Tibial nerve (tissue), 4 donors: ENCODE results near the gene PIM2. TPM values are rescaled to one million over a fixed set of nuclear protein-coding genes. Genes with fewer than 3 reads are reported as not detected.

ENCODE experiments used
- DNase-seq, 2 donors: peaks; one replicate each; pipeline ENCODE4 v3.0.0-alpha.2; 2019; ENCODE audit warnings: low spot score in 2 of 2
- H3K27ac ChIP-seq, 4 donors: fragments of 200-600 bp; sonication (generic) in 3 of 4; one replicate each; pipeline ENCODE4 v1.5.1; 2017 to 2019; ENCODE audit warnings: mild to moderate bottlenecking in 1 of 4
- H3K27me3 ChIP-seq, 2 donors: fragments of 200-600 bp; sonication (generic) in 1 of 2; one replicate each; pipeline versions ENCODE4 v1.5.1 to v1.6.0; 2017 to 2019
- H3K36me3 ChIP-seq, 3 donors: fragments of 200-600 bp; sonication (generic); one replicate each; pipeline ENCODE4 v1.5.1; 2018 to 2019
- H3K4me1 ChIP-seq, 4 donors: fragments of 200-600 bp; sonication (generic) in 3 of 4; one replicate each; pipeline ENCODE4 v1.5.1; 2017 to 2019
- H3K4me3 ChIP-seq, 4 donors: fragments of 200-600 bp; sonication (generic) in 3 of 4; one replicate each; pipeline ENCODE4 v1.5.1; 2017 to 2019; ENCODE audit warnings: mild to moderate bottlenecking in 1 of 4, moderate library complexity in 1 of 4
- H3K9me3 ChIP-seq, 4 donors: fragments of 200-600 bp; sonication (generic) in 3 of 4; one replicate each; pipeline ENCODE4 v1.5.1; 2017 to 2019
- CTCF ChIP-seq, 5 experiments: fragments of 200-600 bp in 3 of 5; fragments of 450-650 bp in 2 of 5; sonication (generic) in 3 of 5; IDR thresholded peaks; one replicate each; pipeline ENCODE4 v1.5.1; 2016 to 2019; ENCODE audit warnings: antibody characterized with exemption in 5 of 5, mild to moderate bottlenecking in 3 of 5, moderate library complexity in 2 of 5
- EP300 ChIP-seq, 2 donors: sonication (generic); formaldehyde crosslinking; IDR thresholded peaks; one replicate each; pipeline ENCODE4 v1.6.1; 2017; ENCODE audit warnings: antibody characterized with exemption in 2 of 2, mild to moderate bottlenecking in 1 of 2
- POLR2A ChIP-seq, 2 donors: fragments of 450-650 bp; IDR thresholded peaks; one replicate each; pipeline ENCODE4 v1.6.1; 2017; ENCODE audit warnings: antibody characterized with exemption in 2 of 2, mild to moderate bottlenecking in 2 of 2, moderate library complexity in 2 of 2
- WGBS, 2 donors: methylation state at CpG; one replicate each; pipeline ENCODE4 v1.1.5; 2018; 5-methylcytosine and 5-hydroxymethylcytosine counted together
- total RNA-seq, 4 donors: library from RNA; depleted of rRNA; stranded (reverse); fragments of >200 nt; gene quantifications; one replicate each; pipeline ENCODE4 v1.1.0, GENCODE V29; 2016

The PIM2 gene
- total RNA-seq, 4 donors from 2014 or later = 4.9 to 8.4 (median 6.8) TPM

- TF ChIP-seq CTCF (IDR thresholded peaks at IDR 0.05) (no peak), EP300 (IDR thresholded peaks at IDR 0.05) (no peak), POLR2A (IDR thresholded peaks at IDR 0.05) (no peak)
- Histone ChIP-seq H3K36me3 (peaks cover 0 to 33% (median 0%) of the 10 kb centered on the region in 3 donors), H3K4me3 (peak overlapping the region; percentile 17 to 72 (median 52)), H3K27ac (peak overlapping the region; percentile 85 to 92 (median 90)), H3K9me3 (no peaks in the 10 kb centered on the region), H3K4me1 (peaks cover 0 to 24% (median 2%) of the 10 kb centered on the region in 4 donors), H3K27me3 (no peaks in the 10 kb centered on the region)
- DNase-seq = no peak
- 46% methylated on average over 15 of the region's 15 CpGs; no CpG with 5 or more reads in 1 of the 2 donors for WGBS, 2 donors
These were observed 577 bp upstream of the PIM2 start for GRCh38 chrX:48919360-48919841.

GRCh38 chrX:48918301-48918642 is 552 bp downstream of the PIM2 start:
- WGBS, 2 donors = 35% methylated on average over 14 of the region's 23 CpGs; no CpG with 5 or more reads in 1 of the 2 donors
- Histone ChIP-seq H3K27me3 (no peaks in the 10 kb centered on the region), H3K4me1 (peaks cover 0 to 24% (median 2%) of the 10 kb centered on the region in 4 donors), H3K36me3 (peaks cover 0 to 29% (median 0%) of the 10 kb centered on the region in 3 donors), H3K9me3 (no peaks in the 10 kb centered on the region), H3K27ac (peak overlapping the region; percentile 85 to 92 (median 90)), H3K4me3 (peak overlapping the region; percentile 42 to 72 (median 55))
- TF ChIP-seq POLR2A (IDR thresholded peaks at IDR 0.05) = no peak
- no peak for TF ChIP-seq EP300 (IDR thresholded peaks at IDR 0.05)
- TF ChIP-seq CTCF (IDR thresholded peaks at IDR 0.05) = no peak
- no peak for DNase-seq

- peak overlapping the region in 3 of 4 donors; percentile 90 to 92 (median 90) for H3K27ac ChIP-seq
- DNase-seq = peak; percentile 84 to 89
- peaks cover 0 to 20% (median 0%) of the 10 kb centered on the region in 3 donors for H3K36me3 ChIP-seq
- H3K4me3 ChIP-seq = peak overlapping the region; percentile 42 to 72 (median 55)
- 42 to 57% methylated on average over 9 to 27 of the region's 27 CpGs for WGBS, 2 donors
- no peak for TF ChIP-seq POLR2A (IDR thresholded peaks at IDR 0.05)
- peak; percentile 39 to 54 for TF ChIP-seq EP300 (IDR thresholded peaks at IDR 0.05)
- TF ChIP-seq CTCF (IDR thresholded peaks at IDR 0.05) = peak; percentile 85 to 95 (median 91)
- H3K4me1 ChIP-seq = peaks cover 0 to 25% (median 2%) of the 10 kb centered on the region in 4 donors
- no peaks in the 10 kb centered on the region for H3K9me3 ChIP-seq
- H3K27me3 ChIP-seq = no peaks in the 10 kb centered on the region
These were observed 1.5 kb downstream of the PIM2 start for GRCh38 chrX:48917139-48918001.

GRCh38 chrX:48914593-48915493 is 4.0 kb downstream of the PIM2 start:
- no peak for TF ChIP-seq POLR2A (IDR thresholded peaks at IDR 0.05)
- no peak for TF ChIP-seq CTCF (IDR thresholded peaks at IDR 0.05)
- TF ChIP-seq EP300 (IDR thresholded peaks at IDR 0.05) = no peak
- Histone ChIP-seq H3K27ac (no peak overlapping the region), H3K36me3 (peaks cover 0 to 14% (median 0%) of the 10 kb centered on the region in 3 donors), H3K4me1 (peaks cover 0 to 35% (median under 1%) of the 10 kb centered on the region in 4 donors), H3K4me3 (no peak overlapping the region), H3K27me3 (no peaks in the 10 kb centered on the region), H3K9me3 (no peaks in the 10 kb centered on the region)
- WGBS, 2 donors = 85 to 92% methylated on average over 12 to 13 of the region's 13 CpGs
- DNase-seq = no peak
